Tibial nerve (tissue), 4 donors: ENCODE data around the gene TYMP. TPM values are rescaled to one million over a fixed set of nuclear protein-coding genes. Genes with fewer than 3 reads are reported as not detected.

ENCODE experiments used
- DNase-seq, 2 donors: peaks; one replicate each; pipeline ENCODE4 v3.0.0-alpha.2; 2019; ENCODE audit warnings: low spot score in 2 of 2
- H3K27ac ChIP-seq, 4 donors: fragments of 200-600 bp; sonication (generic) in 3 of 4; one replicate each; pipeline ENCODE4 v1.5.1; 2017 to 2019; ENCODE audit warnings: mild to moderate bottlenecking in 1 of 4
- H3K27me3 ChIP-seq, 2 donors: fragments of 200-600 bp; sonication (generic) in 1 of 2; one replicate each; pipeline versions ENCODE4 v1.5.1 to v1.6.0; 2017 to 2019
- H3K36me3 ChIP-seq, 3 donors: fragments of 200-600 bp; sonication (generic); one replicate each; pipeline ENCODE4 v1.5.1; 2018 to 2019
- H3K4me1 ChIP-seq, 4 donors: fragments of 200-600 bp; sonication (generic) in 3 of 4; one replicate each; pipeline ENCODE4 v1.5.1; 2017 to 2019
- H3K4me3 ChIP-seq, 4 donors: fragments of 200-600 bp; sonication (generic) in 3 of 4; one replicate each; pipeline ENCODE4 v1.5.1; 2017 to 2019; ENCODE audit warnings: mild to moderate bottlenecking in 1 of 4, moderate library complexity in 1 of 4
- H3K9me3 ChIP-seq, 4 donors: fragments of 200-600 bp; sonication (generic) in 3 of 4; one replicate each; pipeline ENCODE4 v1.5.1; 2017 to 2019
- EP300 ChIP-seq, 2 donors: sonication (generic); formaldehyde crosslinking; IDR thresholded peaks; one replicate each; pipeline ENCODE4 v1.6.1; 2017; ENCODE audit warnings: antibody characterized with exemption in 2 of 2, mild to moderate bottlenecking in 1 of 2
- POLR2A ChIP-seq, 2 donors: fragments of 450-650 bp; IDR thresholded peaks; one replicate each; pipeline ENCODE4 v1.6.1; 2017; ENCODE audit warnings: antibody characterized with exemption in 2 of 2, mild to moderate bottlenecking in 2 of 2, moderate library complexity in 2 of 2
- WGBS, 2 donors: methylation state at CpG; one replicate each; pipeline ENCODE4 v1.1.5; 2018; 5-methylcytosine and 5-hydroxymethylcytosine counted together
- total RNA-seq, 4 donors: library from RNA; depleted of rRNA; stranded (reverse); fragments of >200 nt; gene quantifications; one replicate each; pipeline ENCODE4 v1.1.0, GENCODE V29; 2016
- TF ChIP-seq, protein P1 (sequence below), 5 experiments: fragments of 200-600 bp in 3 of 5; fragments of 450-650 bp in 2 of 5; sonication (generic) in 3 of 5; IDR thresholded peaks; one replicate each; pipeline ENCODE4 v1.5.1; 2016 to 2019; ENCODE audit warnings: antibody characterized with exemption in 5 of 5, mild to moderate bottlenecking in 3 of 5, moderate library complexity in 2 of 5

TYMP gene
- total RNA-seq, 4 donors from 2014 or later = 33.1 to 239 (median 60.3) TPM

DNA sequence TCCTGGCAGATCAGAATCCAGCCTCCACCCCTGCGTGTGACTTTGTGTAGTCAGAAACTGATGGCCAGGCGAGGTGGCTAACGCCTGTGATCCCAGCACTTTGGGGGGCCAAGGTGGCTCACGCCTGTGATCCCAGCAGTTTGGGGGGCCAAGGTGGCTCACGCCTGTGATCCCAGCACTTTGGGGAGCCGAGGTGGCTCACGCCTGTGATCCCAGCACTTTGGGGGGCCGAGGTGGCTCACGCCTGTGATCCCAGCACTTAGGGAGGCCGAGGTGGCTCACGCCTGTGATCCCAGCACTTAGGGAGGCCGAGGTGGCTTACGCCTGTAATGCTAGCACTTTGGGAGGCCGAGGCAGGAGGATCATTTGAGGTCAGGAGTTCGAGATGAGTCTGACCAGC, 16.6 kb downstream of the TYMP start:
- Histone ChIP-seq H3K36me3 (peaks cover 0 to 35% (median 20%) of the 10 kb centered on the region in 3 donors), H3K4me3 (no peak overlapping the region), H3K27ac (no peak overlapping the region), H3K9me3 (no peaks in the 10 kb centered on the region), H3K27me3 (no peaks in the 10 kb centered on the region), H3K4me1 (peaks cover 0 to 16% (median 6%) of the 10 kb centered on the region in 4 donors)
- no peak for TF ChIP-seq EP300 (IDR thresholded peaks at IDR 0.05)
- no peak for TF ChIP-seq POLR2A (IDR thresholded peaks at IDR 0.05)
- TF ChIP-seq, protein P1, sequence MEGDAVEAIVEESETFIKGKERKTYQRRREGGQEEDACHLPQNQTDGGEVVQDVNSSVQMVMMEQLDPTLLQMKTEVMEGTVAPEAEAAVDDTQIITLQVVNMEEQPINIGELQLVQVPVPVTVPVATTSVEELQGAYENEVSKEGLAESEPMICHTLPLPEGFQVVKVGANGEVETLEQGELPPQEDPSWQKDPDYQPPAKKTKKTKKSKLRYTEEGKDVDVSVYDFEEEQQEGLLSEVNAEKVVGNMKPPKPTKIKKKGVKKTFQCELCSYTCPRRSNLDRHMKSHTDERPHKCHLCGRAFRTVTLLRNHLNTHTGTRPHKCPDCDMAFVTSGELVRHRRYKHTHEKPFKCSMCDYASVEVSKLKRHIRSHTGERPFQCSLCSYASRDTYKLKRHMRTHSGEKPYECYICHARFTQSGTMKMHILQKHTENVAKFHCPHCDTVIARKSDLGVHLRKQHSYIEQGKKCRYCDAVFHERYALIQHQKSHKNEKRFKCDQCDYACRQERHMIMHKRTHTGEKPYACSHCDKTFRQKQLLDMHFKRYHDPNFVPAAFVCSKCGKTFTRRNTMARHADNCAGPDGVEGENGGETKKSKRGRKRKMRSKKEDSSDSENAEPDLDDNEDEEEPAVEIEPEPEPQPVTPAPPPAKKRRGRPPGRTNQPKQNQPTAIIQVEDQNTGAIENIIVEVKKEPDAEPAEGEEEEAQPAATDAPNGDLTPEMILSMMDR (IDR thresholded peaks at IDR 0.05) = no peak
- 92 to 95% methylated on average over 15 of the region's 15 CpGs for WGBS, 2 donors
- DNase-seq = no peak

DNA sequence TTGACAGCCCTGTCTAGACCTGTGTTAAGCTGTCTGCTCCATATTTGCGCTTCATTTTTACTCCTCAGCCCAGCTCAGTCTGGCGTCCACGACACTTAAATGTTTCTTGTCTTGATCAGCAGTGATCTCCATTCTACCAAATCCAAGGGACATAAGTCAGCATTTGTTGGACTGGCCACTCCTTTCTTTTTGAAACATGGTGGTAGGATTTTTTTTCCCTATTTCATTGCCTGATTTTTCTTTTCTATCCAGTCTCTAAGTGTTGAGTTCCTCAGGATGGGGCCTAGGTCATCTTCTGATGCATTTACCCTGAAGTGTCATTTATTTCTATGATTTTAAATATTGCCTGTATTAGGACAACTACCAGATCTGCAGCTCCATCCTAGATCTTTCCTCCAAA, 20.9 kb downstream of the TYMP start:
- peaks cover 3 to 23% (median 13%) of the 10 kb centered on the region in 3 donors for H3K36me3 ChIP-seq
- no peaks in the 10 kb centered on the region for H3K27me3 ChIP-seq
- no peaks in the 10 kb centered on the region for H3K9me3 ChIP-seq
- 5 to 12% methylated on average over 3 of the region's 3 CpGs for WGBS, 2 donors
- peak overlapping the region; percentile 50 to 98 (median 78) for H3K4me3 ChIP-seq
- H3K27ac ChIP-seq = peak overlapping the region; percentile 79 to 99 (median 89)
- TF ChIP-seq, protein P1 (IDR thresholded peaks at IDR 0.05) = no peak
- TF ChIP-seq EP300 (IDR thresholded peaks at IDR 0.05) = no peak
- no peak for TF ChIP-seq POLR2A (IDR thresholded peaks at IDR 0.05)
- peaks cover 0 to 35% (median 16%) of the 10 kb centered on the region in 4 donors for H3K4me1 ChIP-seq
- DNase-seq = no peak

DNA sequence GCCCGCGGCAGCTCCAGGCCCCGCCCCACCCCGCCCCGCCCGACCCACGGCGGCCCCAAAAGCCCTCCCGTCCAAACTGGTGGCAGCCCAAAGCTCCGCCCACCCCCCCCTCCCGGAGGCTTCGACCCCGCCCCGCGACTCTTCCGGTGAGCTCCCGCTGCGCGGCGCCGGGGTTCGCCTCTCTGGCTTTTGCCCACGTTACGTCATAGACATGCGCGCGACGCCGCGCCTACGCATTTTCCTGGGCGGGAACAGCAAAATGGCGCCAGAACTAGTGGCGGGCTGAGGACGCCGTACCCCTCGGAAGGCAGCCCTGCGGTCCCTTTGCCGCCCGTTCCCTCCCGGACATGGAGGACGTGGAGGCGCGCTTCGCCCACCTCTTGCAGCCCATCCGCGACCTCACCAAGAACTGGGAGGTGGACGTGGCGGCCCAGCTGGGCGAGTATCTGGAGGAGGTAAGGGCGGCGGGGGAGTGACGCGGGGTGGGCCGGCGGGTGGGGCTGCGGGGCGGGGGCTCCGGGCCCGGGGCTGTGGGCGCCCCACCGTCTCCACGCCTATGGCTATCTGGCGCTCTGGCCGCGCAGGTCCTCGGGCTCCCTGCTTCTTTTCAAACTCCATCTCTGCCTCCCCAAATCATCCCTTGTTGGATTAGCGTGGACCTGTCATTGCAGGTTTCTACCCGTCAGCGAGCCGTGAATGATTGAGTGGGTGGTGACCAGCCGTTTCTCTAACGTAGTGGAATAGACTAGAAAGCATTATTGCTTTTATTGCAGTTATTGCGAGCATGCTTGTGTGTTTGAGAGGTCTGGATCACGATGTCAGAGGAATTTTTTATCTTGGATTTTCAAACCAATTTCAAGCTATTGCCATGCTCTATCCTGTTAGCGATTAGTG, 21.6 kb downstream of the TYMP start, which contains the start of gene NCAPH2:
Gene NCAPH2 (plus strand): TSS at position 234 of the 894 bp plus-strand sequence. CDS start 114 bp downstream, at position 348.
- 1 to 2% methylated on average over 32 to 38 of the region's 76 CpGs for WGBS, 2 donors
- DNase-seq = peak; percentile 90 to 92
- TF ChIP-seq, protein P1 (IDR thresholded peaks at IDR 0.05) = peak in 2 of 5 experiments; percentile 26 to 31
- peak; percentile 66 to 84 for TF ChIP-seq POLR2A (IDR thresholded peaks at IDR 0.05)
- peak; percentile 81 to 98 for TF ChIP-seq EP300 (IDR thresholded peaks at IDR 0.05)
- Histone ChIP-seq H3K9me3 (no peaks in the 10 kb centered on the region), H3K4me3 (peak within 1 kb of the TSS; percentile 90 to 100 (median 96)), H3K36me3 (peaks cover 3 to 29% (median 18%) of the 10 kb centered on the region in 3 donors), H3K27ac (peak within 1 kb of the TSS; percentile 83 to 99 (median 92)), H3K27me3 (no peaks in the 10 kb centered on the region), H3K4me1 (peaks cover 0 to 35% (median 16%) of the 10 kb centered on the region in 4 donors)

DNA sequence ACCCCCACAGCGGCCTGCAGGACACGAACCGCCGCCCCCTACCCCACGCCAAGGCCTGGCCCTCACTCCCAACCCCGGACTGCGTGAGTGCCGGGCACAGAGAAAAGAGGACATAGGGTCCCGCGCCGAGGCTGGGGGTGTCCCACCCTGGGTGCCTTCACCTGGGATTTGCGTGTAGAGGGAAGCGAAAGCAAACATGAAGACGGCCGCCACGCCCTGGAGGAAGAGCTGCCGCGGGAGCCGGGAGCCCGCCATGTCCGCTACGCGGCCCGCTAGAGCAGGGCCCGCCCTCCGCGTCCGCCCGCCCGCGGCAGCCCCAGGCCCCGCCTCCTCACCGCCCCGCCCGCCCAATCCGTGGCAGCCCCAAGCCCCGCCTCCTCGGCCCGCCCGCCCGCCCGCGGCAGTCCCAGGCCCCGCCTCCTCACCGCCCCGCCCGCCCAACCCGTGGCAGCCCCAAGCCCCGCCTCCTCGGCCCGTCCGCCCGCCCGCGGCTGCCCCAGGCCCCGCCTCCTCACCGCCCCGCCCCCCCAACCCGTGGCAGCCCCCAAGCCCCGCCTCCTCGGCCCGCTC, 22.3 kb downstream of the TYMP start, which contains the start of gene LMF2:
Gene LMF2 (minus strand): TSS at position 282 of the 570 bp plus-strand sequence. CDS start 27 bp downstream, at position 255.
- Histone ChIP-seq H3K4me3 (peak within 1 kb of the TSS; percentile 90 to 100 (median 96)), H3K4me1 (peaks cover 0 to 35% (median 16%) of the 10 kb centered on the region in 4 donors), H3K9me3 (no peaks in the 10 kb centered on the region), H3K36me3 (peaks cover 3 to 36% (median 21%) of the 10 kb centered on the region in 3 donors), H3K27me3 (no peaks in the 10 kb centered on the region), H3K27ac (peak within 1 kb of the TSS; percentile 83 to 99 (median 92))
- 0 to 1% methylated on average over 12 to 26 of the region's 62 CpGs for WGBS, 2 donors
- peak; percentile 82 to 83 for DNase-seq
- TF ChIP-seq POLR2A (IDR thresholded peaks at IDR 0.05) (peak in 1 of 2 donors; percentile 49), EP300 (IDR thresholded peaks at IDR 0.05) (peak in 1 of 2 donors; percentile 73)
- TF ChIP-seq, protein P1 (IDR thresholded peaks at IDR 0.05) = peak in 1 of 5 experiments; percentile 29
